ENCODE results near the gene CFAP299.

Gene CFAP299

DNA sequence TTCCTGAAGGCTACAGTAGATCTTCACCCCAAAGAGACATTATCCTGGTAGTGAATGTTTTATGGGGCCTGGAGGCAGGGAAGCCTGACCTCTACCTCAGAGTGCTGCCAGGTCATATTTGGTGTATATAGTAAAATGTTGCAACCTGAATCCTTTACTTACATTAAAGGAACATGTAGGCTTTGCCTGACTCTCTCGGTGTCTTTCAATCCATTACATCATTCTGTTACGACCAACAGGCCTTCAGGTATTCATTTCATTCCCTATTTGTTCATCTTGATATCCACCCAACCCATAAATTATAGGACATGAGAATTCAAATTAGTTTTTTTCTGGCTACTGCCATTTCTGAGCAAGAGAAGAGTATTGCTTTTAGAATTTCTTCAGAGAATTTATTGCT lies 116.5 kb downstream of the CFAP299 start:
- DNase-seq (ENCODE audit: low read depth) = no peak
- no peak overlapping the region for H3K4me3 ChIP-seq (ENCODE audit: low read length)
- TF ChIP-seq, protein P1, sequence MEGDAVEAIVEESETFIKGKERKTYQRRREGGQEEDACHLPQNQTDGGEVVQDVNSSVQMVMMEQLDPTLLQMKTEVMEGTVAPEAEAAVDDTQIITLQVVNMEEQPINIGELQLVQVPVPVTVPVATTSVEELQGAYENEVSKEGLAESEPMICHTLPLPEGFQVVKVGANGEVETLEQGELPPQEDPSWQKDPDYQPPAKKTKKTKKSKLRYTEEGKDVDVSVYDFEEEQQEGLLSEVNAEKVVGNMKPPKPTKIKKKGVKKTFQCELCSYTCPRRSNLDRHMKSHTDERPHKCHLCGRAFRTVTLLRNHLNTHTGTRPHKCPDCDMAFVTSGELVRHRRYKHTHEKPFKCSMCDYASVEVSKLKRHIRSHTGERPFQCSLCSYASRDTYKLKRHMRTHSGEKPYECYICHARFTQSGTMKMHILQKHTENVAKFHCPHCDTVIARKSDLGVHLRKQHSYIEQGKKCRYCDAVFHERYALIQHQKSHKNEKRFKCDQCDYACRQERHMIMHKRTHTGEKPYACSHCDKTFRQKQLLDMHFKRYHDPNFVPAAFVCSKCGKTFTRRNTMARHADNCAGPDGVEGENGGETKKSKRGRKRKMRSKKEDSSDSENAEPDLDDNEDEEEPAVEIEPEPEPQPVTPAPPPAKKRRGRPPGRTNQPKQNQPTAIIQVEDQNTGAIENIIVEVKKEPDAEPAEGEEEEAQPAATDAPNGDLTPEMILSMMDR (conservative IDR thresholded peaks at IDR 0.05; ENCODE audit: low read length) = no peak

DNA sequence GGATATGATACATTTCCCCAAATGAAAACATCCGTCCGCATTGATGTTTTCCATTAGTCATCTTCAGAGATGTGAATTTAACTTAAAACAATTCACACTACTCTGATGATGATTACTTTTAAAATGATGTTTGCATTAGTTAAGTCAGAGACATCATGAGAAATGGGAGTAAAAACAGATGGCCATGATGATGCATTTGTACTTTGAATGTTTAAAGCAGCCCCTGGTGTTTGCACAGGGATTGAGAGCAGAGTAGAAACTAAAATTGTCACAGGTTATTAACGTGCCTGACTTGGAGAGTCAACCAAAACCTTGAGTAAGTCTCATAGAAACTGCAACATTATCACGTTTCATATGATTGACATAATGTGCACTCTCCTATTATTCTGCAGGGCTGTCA lies 117.2 kb downstream of the CFAP299 start:
- H3K4me3 ChIP-seq (ENCODE audit: low read length) = no peak overlapping the region
- TF ChIP-seq, protein P1 (conservative IDR thresholded peaks at IDR 0.05; ENCODE audit: low read length) = no peak
- DNase-seq (ENCODE audit: low read depth) = peak; percentile 8

DNA sequence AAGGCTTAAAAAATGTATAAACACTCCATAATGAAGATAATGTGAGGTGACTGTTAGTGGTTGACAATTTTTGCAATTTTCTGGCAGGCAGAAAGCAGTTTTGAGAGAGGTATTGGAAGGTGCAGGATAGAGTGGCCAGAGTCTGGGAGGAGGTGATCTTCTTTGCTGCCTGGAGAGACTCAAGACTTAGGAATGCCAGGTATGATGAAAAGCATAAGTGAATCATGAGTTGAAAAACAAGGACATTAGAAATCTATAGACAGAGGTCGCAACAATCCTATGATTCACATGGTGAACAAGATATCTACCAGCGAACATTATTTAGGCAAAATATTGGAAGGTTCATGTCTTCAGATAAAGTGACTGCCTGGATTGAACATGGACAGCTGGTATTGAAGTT lies 118.5 kb downstream of the CFAP299 start:
- peak; percentile 5 for DNase-seq (ENCODE audit: low read depth)
- TF ChIP-seq, protein P1 (conservative IDR thresholded peaks at IDR 0.05; ENCODE audit: low read length) = no peak
- no peak overlapping the region for H3K4me3 ChIP-seq (ENCODE audit: low read length)

DNA sequence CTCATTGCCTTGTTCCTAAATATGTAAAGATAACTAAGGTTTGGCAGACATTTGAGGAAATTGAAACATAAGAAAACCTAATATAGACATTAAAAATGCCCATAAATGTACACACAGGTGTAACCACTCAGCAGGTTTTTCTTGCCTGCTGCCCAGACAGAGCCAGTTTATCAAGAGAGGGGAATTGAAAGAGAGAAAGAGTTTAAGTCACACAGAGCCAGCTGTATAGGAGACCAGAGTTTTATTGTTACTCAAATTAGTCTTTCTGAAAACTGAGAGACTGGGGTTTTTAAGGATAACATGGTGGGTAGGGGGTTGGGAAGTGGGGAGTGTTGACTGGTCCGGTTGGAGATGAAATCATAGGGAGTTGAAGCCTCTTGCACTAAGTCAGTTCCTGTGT lies 119.0 kb downstream of the CFAP299 start:
- no peak for DNase-seq (ENCODE audit: low read depth)
- no peak overlapping the region for H3K4me3 ChIP-seq (ENCODE audit: low read length)

DNA sequence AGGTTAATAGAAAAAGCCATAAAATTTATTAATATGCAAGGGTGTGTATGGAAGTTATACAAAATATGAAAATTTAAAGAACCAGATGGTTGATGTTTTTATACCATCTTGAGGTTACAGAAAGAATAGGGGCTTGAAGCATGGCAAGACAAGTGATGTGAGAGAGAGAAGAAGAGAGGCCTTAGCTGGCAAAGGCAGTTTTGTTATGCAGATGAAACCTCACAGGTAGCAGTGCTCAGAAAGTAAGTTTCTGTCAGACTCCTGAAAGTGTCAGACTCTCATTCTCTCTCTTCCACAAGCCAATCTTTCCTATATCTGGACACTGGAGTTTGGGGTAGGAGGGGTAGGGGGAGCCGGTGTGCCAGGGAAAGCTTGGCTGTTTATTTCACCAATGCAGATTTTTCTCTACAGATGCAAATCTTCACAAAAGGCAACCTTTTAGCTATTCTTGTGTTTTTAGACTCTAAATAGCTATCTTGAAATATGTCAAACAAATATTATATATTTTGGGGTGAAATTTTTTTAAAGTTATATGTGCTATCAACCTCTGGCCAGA lies 124.5 kb downstream of the CFAP299 start:
- TF ChIP-seq, protein P1 (conservative IDR thresholded peaks at IDR 0.05; ENCODE audit: low read length) = no peak
- no peak overlapping the region for H3K4me3 ChIP-seq (ENCODE audit: low read length)
- no peak for DNase-seq (ENCODE audit: low read depth)

More for the DNA sequence above, 119.0 kb downstream of the CFAP299 start:
- TF ChIP-seq, protein P1 (conservative IDR thresholded peaks at IDR 0.05; ENCODE audit: low read length) = no peak

DNA sequence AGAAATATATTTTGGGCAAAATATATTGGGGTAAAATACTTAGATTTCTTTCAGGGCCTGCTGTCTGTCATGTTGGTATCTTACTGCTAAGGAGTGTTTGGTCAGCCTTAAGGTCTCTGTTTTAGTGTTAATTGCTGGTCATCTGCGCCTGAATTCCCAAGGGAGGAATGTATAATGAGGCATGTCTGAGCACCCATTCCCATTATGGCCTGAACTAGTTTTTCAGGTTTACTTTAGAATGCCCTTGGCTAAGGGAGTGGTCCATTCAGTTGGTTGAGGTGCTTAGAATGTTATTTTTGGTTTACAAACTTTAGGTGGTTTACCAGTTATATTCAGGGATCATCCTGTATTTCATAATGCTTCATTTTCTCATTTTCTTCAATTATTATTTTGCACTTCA lies 125.9 kb downstream of the CFAP299 start:
- H3K4me3 ChIP-seq (ENCODE audit: low read length) = no peak overlapping the region
- no peak for DNase-seq (ENCODE audit: low read depth)
- TF ChIP-seq, protein P1 (conservative IDR thresholded peaks at IDR 0.05; ENCODE audit: low read length) = no peak

DNA sequence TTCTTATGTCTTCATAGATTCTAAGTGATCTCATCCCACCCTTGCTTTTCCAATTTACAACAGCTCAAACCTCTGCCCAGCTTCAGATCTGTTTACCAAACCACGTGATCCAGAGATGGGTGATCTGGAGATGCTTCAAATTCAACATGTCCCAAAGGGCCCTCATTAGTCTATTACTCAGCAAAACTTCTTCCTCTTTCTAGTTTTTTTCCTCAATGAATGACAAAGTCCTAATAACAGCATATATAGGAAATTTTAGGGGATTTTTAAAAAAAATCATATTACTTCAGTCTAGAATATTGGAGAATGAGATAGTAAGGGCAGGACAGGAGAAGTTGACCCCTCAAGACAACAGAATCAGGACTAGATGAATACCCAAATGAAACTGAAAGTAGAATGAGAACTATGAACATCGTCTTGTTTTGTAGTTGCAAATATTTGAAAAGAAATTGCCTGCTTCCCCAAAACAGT lies 127.1 kb downstream of the CFAP299 start:
- peak overlapping the region; percentile 45 for H3K4me3 ChIP-seq (ENCODE audit: low read length)
- TF ChIP-seq, protein P1 (conservative IDR thresholded peaks at IDR 0.05; ENCODE audit: low read length) = no peak
- DNase-seq (ENCODE audit: low read depth) = peak; percentile 51
